Right renal cortex interstitium (tissue), 3 donors: ENCODE results near the gene EPN3. TPM values are rescaled to one million over a fixed set of nuclear protein-coding genes. Genes with fewer than 3 reads are reported as not detected.

Source experiments
- DNase-seq, 3 donors: peaks; one replicate each; pipeline ENCODE4 v3.0.0-alpha.2; 2013; ENCODE audit warnings: low read depth in 3 of 3, low spot score in 2 of 3
- polyA plus RNA-seq, 3 donors: library from polyadenylated mRNA; unstranded; fragments of 120-200 nt; gene quantifications; one replicate each; pipeline ENCODE4 v1.2.1, GENCODE V29; 2013; ENCODE audit not compliant: insufficient read length in 3 of 3

Gene EPN3
- polyA plus RNA-seq, 3 donors = 6.5 to 9.8 (median 8.8) TPM

- no peak for DNase-seq
Measured at GRCh38 chr17:50508573-50509460, 23.7 kb upstream of the EPN3 start.

- DNase-seq = no peak
Measured at GRCh38 chr17:50511058-50511457, 21.5 kb upstream of the EPN3 start.

- no peak for DNase-seq
Measured at GRCh38 chr17:50513495-50513894, 19.0 kb upstream of the EPN3 start.

- no peak for DNase-seq
Measured at GRCh38 chr17:50514388-50514787, 18.1 kb upstream of the EPN3 start.

- no peak for DNase-seq
Measured at GRCh38 chr17:50514936-50515702, 17.4 kb upstream of the EPN3 start.

- no peak for DNase-seq
Measured at GRCh38 chr17:50517011-50517410, 15.5 kb upstream of the EPN3 start.

GRCh38 chr17:50517504-50518383 is 14.8 kb upstream of the EPN3 start:
- no peak for DNase-seq

- no peak for DNase-seq
Measured at GRCh38 chr17:50518384-50519023, 14.0 kb upstream of the EPN3 start.

- DNase-seq = no peak
Measured at GRCh38 chr17:50519141-50519834, 13.2 kb upstream of the EPN3 start.

- DNase-seq = no peak
Measured at GRCh38 chr17:50520483-50520882, 12.1 kb upstream of the EPN3 start.

GRCh38 chr17:50521514-50521913 is 11.0 kb upstream of the EPN3 start:
- DNase-seq = no peak

- no peak for DNase-seq
Measured at GRCh38 chr17:50522766-50523165, 9.8 kb upstream of the EPN3 start.

- DNase-seq = no peak
Measured at GRCh38 chr17:50523208-50523607, 9.3 kb upstream of the EPN3 start.

GRCh38 chr17:50524838-50525237 is 7.7 kb upstream of the EPN3 start:
- no peak for DNase-seq

GRCh38 chr17:50527155-50527762 is 5.3 kb upstream of the EPN3 start:
- no peak for DNase-seq

- DNase-seq = no peak
Measured at GRCh38 chr17:50527949-50528474, 4.5 kb upstream of the EPN3 start.

GRCh38 chr17:50529849-50530248 is 2.7 kb upstream of the EPN3 start:
- DNase-seq = no peak

GRCh38 chr17:50531428-50532025 is 1.0 kb upstream of the EPN3 start:
- DNase-seq = no peak

GRCh38 chr17:50533185-50533584 is 650 bp downstream of the EPN3 start:
- no peak for DNase-seq
